ENCODE data around the gene KLHDC9.

The KLHDC9 gene

GRCh38 chr1:161069731-161070270, 28.4 kb upstream of the KLHDC9 start, which contains the start of gene ARHGAP30:
TSS of gene ARHGAP30 (minus strand) at chr1:161069891. CDS start at chr1:161069624, 267 bp downstream.
- DNase-seq (ENCODE audit: low spot score), result no peak
- POLR2A ChIA-PET (ENCODE audit: low non-redundant PET), result interaction anchor here (0.6 kb wide), 1 partner anchor 747 kb away, joined by 3 read pairs; no protein-coding TSS in a partner anchor
- TF ChIP-seq, protein P1, sequence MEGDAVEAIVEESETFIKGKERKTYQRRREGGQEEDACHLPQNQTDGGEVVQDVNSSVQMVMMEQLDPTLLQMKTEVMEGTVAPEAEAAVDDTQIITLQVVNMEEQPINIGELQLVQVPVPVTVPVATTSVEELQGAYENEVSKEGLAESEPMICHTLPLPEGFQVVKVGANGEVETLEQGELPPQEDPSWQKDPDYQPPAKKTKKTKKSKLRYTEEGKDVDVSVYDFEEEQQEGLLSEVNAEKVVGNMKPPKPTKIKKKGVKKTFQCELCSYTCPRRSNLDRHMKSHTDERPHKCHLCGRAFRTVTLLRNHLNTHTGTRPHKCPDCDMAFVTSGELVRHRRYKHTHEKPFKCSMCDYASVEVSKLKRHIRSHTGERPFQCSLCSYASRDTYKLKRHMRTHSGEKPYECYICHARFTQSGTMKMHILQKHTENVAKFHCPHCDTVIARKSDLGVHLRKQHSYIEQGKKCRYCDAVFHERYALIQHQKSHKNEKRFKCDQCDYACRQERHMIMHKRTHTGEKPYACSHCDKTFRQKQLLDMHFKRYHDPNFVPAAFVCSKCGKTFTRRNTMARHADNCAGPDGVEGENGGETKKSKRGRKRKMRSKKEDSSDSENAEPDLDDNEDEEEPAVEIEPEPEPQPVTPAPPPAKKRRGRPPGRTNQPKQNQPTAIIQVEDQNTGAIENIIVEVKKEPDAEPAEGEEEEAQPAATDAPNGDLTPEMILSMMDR (conservative IDR thresholded peaks at IDR 0.05; ENCODE audit: low read depth), result no peak
- no peak within 1 kb of the TSS for H3K27ac ChIP-seq
- CTCF ChIA-PET, result interaction anchor here (6.8 kb wide), 1 partner anchor 27 kb away, joined by 75 read pairs; the partner anchor contains the start of gene KLHDC9

- ChIA-PET CTCF (interaction anchor here (1.1 to 6.8 kb wide), 2 partner anchors 12 to 26 kb away, joined by 3 to 75 read pairs; partner anchors contain the start of gene KLHDC9), POLR2A (ENCODE audit: low non-redundant PET) (no interaction called here)
- H3K27ac ChIP-seq, result no peak overlapping the region
- no peak for DNase-seq (ENCODE audit: low spot score)
- TF ChIP-seq, protein P1 (conservative IDR thresholded peaks at IDR 0.05; ENCODE audit: low read depth), result no peak
Measured at GRCh38 chr1:161070761-161071160, 27.4 kb upstream of the KLHDC9 start.

GRCh38 chr1:161071886-161072371, 26.2 kb upstream of the KLHDC9 start:
- CTCF ChIA-PET, result interaction anchor here (0.6 to 6.8 kb wide), 10 partner anchors 11 to 120 kb away, joined by 3 to 75 read pairs (median 3); partner anchors contain the start of genes KLHDC9 and NECTIN4
- TF ChIP-seq, protein P1 (conservative IDR thresholded peaks at IDR 0.05; ENCODE audit: low read depth), result peak; percentile 51
- peak overlapping the region; percentile 77; the same call in 1 of the 2 replicates for H3K27ac ChIP-seq
- peak; percentile 64 for DNase-seq (ENCODE audit: low spot score)
- POLR2A ChIA-PET (ENCODE audit: low non-redundant PET), result no interaction called here

DNA sequence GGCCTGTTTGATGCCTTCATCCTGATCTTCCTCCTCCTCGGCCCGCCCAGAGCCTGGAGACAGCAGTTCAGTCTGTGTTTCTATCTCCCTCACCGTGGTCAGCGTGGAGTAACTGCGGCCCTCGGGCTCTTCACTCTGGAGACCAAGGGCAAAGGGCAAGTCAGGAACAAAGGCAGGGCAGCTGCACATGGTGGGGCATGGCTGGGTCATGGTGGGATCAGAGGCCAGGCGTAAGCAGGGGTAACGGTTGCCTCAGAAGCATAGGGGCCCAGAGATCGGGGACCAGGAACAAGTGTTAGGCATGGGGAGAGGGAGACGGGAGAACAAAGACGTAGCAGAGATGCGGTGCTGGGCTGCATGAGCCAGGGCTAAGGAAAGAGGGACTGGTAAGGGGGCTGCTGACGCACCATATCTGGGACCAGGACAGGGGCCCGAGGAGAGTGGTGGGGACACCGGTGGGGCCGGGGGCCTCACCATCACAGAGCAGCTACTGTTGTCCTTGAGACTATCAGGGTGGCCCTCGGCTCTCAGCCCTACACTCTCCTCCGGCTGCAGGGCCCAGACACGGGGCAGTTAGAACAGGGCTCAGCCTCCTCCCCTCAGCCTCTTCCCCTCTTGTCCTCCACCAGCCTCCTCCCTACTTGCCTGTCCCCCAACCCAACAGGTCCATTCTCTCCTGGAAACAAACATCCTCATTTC, 25.3 kb upstream of the KLHDC9 start:
- ChIA-PET POLR2A (ENCODE audit: low non-redundant PET) (no interaction called here), CTCF (interaction anchor here (0.7 to 6.8 kb wide), 4 partner anchors 16 to 270 kb away, joined by 3 to 75 read pairs (median 8); partner anchors contain the start of genes KLHDC9, NECTIN4 and USF1)
- TF ChIP-seq, protein P1 (conservative IDR thresholded peaks at IDR 0.05; ENCODE audit: low read depth), result no peak
- H3K27ac ChIP-seq, result peak overlapping the region; percentile 77
- no peak for DNase-seq (ENCODE audit: low spot score)

- peak; percentile 57 for DNase-seq (ENCODE audit: low spot score)
- ChIA-PET POLR2A (ENCODE audit: low non-redundant PET) (no interaction called here), CTCF (interaction anchor here (0.6 to 6.8 kb wide), 8 partner anchors 20 to 271 kb away, joined by 3 to 75 read pairs (median 3); partner anchors contain the start of genes KLHDC9 and USF1)
- TF ChIP-seq, protein P1 (conservative IDR thresholded peaks at IDR 0.05; ENCODE audit: low read depth), result no peak
- peak overlapping the region; percentile 77 for H3K27ac ChIP-seq
Measured at GRCh38 chr1:161073474-161074121, 24.6 kb upstream of the KLHDC9 start.
